ENCODE measurements around the gene VPS35. TPM values are rescaled to one million over a fixed set of nuclear protein-coding genes. Genes with fewer than 3 reads are reported as not detected.

VPS35 gene
- total and polyA plus RNA-seq, 2 of the 13 experiments (the other 11 are each of a cell fraction or from before 2014, with no cell fraction given) = 30.7 to 136 TPM

DNA sequence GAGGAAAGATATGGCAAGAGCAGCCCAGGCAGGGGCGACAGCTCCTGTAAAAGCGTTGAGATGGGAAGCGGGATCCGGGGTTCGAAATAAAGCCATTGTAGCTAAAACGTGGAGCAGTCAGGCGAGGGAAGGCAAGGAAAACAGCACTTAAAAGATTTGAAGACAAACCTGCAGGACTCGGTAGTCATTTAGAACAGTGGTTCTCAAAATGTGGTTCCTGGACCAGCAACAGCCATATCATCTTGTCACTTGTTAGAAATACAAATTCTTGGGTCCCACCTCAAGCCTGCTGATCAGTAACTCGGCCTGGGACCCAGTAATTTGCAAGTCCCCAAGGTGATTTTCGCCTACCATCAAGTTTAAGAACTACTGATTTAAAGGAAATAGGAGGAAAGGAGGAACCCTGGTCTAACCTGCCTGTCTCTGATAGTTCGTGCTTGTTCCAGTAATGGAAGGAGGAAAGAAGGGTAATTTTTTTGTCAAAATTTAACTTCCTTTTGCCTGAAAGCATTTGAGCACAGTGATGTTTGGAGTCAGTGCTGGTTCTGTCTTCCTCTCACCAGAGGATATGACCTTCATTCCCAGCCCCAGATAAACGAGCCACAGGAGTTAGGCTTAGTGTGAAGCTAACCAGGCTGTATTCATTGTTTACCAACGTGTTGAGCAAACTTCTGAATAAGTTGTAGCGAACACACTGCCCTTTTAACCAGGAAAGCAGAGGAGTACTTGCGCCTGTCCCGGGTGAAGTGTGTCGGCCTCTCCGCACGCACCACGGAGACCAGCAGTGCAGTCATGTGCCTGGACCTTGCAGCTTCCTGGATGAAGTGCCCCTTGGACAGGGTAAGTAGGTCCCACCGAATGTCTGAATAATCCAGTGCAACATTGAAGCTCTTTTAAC is 1.6 kb upstream of the VPS35 start (continued):
- TF ChIP-seq, protein P1, sequence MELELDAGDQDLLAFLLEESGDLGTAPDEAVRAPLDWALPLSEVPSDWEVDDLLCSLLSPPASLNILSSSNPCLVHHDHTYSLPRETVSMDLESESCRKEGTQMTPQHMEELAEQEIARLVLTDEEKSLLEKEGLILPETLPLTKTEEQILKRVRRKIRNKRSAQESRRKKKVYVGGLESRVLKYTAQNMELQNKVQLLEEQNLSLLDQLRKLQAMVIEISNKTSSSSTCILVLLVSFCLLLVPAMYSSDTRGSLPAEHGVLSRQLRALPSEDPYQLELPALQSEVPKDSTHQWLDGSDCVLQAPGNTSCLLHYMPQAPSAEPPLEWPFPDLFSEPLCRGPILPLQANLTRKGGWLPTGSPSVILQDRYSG (CRISPR knock-in tag; IDR thresholded peaks at IDR 0.05) = no peak
- TF ChIP-seq, protein P2, sequence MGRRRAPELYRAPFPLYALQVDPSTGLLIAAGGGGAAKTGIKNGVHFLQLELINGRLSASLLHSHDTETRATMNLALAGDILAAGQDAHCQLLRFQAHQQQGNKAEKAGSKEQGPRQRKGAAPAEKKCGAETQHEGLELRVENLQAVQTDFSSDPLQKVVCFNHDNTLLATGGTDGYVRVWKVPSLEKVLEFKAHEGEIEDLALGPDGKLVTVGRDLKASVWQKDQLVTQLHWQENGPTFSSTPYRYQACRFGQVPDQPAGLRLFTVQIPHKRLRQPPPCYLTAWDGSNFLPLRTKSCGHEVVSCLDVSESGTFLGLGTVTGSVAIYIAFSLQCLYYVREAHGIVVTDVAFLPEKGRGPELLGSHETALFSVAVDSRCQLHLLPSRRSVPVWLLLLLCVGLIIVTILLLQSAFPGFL (CRISPR knock-in tag; IDR thresholded peaks at IDR 0.05) = no peak
- TF ChIP-seq, protein P3, sequence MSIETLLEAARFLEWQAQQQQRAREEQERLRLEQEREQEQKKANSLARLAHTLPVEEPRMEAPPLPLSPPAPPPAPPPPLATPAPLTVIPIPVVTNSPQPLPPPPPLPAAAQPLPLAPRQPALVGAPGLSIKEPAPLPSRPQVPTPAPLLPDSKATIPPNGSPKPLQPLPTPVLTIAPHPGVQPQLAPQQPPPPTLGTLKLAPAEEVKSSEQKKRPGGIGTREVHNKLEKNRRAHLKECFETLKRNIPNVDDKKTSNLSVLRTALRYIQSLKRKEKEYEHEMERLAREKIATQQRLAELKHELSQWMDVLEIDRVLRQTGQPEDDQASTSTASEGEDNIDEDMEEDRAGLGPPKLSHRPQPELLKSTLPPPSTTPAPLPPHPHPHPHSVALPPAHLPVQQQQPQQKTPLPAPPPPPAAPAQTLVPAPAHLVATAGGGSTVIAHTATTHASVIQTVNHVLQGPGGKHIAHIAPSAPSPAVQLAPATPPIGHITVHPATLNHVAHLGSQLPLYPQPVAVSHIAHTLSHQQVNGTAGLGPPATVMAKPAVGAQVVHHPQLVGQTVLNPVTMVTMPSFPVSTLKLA (IDR thresholded peaks at IDR 0.05) = peak; percentile 43
- TF ChIP-seq CREB1 (IDR thresholded peaks at IDR 0.05) (no peak), CREB1 (CRISPR knock-in tag; IDR thresholded peaks at IDR 0.05) (no peak), DMAP1 (CRISPR knock-in tag; IDR thresholded peaks at IDR 0.05) (peak; percentile 45; the same call in 1 of the 2 replicates), ARNT (IDR thresholded peaks at IDR 0.05) (no peak), MEIS1 (CRISPR knock-in tag; IDR thresholded peaks at IDR 0.05; ENCODE audit: borderline replicate concordance) (no peak), ZNF782 (CRISPR knock-in tag; IDR thresholded peaks at IDR 0.05; ENCODE audit: borderline replicate concordance) (no peak), SIX1 (CRISPR knock-in tag; IDR thresholded peaks at IDR 0.05; ENCODE audit: borderline replicate concordance) (no peak), ZNF282 (IDR thresholded peaks at IDR 0.05; ENCODE audit: partially characterized antibody) (no peak), PHF5A (CRISPR knock-in tag; IDR thresholded peaks at IDR 0.05; ENCODE audit: low read depth, unreplicated experiment) (no peak), ATF1 (CRISPR knock-in tag; IDR thresholded peaks at IDR 0.05) (no peak), SMC3 (IDR thresholded peaks at IDR 0.05; ENCODE audit: low read length) (no peak), MXI1 (IDR thresholded peaks at IDR 0.05; ENCODE audit: borderline replicate concordance, low read depth, low read length) (peak; percentile 72; the same call in 1 of the 3 replicates), ZNF136 (CRISPR knock-in tag; IDR thresholded peaks at IDR 0.05; ENCODE audit: low read depth) (no peak), ZNF367 (CRISPR knock-in tag; IDR thresholded peaks at IDR 0.05; ENCODE audit: borderline replicate concordance) (no peak), ERF (CRISPR knock-in tag; IDR thresholded peaks at IDR 0.05) (no peak; the same call in none of the 2 replicates), ZFP62 (CRISPR knock-in tag; IDR thresholded peaks at IDR 0.05) (no peak), ZNF143 (CRISPR knock-in tag; IDR thresholded peaks at IDR 0.05) (no peak)
- TF ChIP-seq, protein P4, sequence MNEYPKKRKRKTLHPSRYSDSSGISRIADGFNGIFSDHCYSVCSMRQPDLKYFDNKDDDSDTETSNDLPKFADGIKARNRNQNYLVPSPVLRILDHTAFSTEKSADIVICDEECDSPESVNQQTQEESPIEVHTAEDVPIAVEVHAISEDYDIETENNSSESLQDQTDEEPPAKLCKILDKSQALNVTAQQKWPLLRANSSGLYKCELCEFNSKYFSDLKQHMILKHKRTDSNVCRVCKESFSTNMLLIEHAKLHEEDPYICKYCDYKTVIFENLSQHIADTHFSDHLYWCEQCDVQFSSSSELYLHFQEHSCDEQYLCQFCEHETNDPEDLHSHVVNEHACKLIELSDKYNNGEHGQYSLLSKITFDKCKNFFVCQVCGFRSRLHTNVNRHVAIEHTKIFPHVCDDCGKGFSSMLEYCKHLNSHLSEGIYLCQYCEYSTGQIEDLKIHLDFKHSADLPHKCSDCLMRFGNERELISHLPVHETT (CRISPR knock-in tag; conservative IDR thresholded peaks at IDR 0.05) = no peak; the same call in 1 of the 2 replicates
- TF ChIP-seq, protein P5, sequence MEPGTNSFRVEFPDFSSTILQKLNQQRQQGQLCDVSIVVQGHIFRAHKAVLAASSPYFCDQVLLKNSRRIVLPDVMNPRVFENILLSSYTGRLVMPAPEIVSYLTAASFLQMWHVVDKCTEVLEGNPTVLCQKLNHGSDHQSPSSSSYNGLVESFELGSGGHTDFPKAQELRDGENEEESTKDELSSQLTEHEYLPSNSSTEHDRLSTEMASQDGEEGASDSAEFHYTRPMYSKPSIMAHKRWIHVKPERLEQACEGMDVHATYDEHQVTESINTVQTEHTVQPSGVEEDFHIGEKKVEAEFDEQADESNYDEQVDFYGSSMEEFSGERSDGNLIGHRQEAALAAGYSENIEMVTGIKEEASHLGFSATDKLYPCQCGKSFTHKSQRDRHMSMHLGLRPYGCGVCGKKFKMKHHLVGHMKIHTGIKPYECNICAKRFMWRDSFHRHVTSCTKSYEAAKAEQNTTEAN (CRISPR knock-in tag; conservative IDR thresholded peaks at IDR 0.05) = no peak
- TF ChIP-seq, protein P6, sequence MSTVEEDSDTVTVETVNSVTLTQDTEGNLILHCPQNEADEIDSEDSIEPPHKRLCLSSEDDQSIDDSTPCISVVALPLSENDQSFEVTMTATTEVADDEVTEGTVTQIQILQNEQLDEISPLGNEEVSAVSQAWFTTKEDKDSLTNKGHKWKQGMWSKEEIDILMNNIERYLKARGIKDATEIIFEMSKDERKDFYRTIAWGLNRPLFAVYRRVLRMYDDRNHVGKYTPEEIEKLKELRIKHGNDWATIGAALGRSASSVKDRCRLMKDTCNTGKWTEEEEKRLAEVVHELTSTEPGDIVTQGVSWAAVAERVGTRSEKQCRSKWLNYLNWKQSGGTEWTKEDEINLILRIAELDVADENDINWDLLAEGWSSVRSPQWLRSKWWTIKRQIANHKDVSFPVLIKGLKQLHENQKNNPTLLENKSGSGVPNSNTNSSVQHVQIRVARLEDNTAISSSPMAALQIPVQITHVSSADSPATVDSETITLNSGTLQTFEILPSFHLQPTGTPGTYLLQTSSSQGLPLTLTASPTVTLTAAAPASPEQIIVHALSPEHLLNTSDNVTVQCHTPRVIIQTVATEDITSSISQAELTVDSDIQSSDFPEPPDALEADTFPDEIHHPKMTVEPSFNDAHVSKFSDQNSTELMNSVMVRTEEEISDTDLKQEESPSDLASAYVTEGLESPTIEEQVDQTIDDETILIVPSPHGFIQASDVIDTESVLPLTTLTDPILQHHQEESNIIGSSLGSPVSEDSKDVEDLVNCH (CRISPR knock-in tag; IDR thresholded peaks at IDR 0.05) = no peak
